Measurements from ENCODE around the gene GPR152.
A peak's percentile ranks its signal among the peaks of the same experiment; 100 is the strongest.
"Not testable (repeated sequence)": the region's sequence is repeated elsewhere in the genome, so short reads cannot be mapped to it uniquely, and the experiment has no call there.

GPR152 gene

DNA sequence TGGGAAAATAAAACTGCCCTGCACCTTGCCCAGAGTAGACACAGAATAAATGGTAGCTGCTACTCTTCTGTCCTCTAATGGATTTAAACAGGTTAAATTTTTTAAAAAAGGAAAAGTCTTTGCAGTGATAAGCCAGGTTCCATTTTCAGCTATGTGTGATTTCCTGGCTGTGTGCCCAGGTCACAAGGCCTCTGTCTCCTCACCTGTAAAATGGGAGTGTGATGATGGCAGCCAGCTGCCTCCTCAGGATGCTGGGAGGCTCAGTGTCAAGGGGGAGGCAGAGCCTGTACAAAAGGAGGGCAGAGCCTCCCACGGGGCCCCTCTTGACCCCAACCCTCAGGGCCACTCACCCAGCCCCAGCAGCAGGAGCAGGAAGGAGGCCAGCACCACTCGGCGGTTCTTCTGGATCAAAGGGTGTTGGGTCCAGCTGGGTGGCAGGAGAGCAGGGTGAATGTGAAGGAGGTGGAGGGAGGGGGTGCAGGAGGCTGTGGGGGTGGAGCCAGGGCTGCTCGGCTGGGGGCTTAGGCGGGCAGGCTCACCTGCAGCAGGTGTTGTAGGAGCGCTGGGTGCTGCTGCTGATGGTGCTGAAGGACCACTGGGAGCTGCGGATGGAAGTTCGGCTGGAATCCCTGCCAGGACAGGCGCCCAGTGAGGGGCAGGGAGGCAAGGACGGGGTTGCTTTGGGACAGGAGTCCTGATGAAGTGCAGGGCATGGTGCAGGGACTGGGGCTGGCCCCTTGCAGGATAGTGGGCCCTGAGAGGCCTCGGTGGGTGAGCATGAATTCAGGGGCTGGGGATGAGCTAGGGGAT is 14.6 kb upstream of the GPR152 start:
- TF ChIP-seq, protein P1, sequence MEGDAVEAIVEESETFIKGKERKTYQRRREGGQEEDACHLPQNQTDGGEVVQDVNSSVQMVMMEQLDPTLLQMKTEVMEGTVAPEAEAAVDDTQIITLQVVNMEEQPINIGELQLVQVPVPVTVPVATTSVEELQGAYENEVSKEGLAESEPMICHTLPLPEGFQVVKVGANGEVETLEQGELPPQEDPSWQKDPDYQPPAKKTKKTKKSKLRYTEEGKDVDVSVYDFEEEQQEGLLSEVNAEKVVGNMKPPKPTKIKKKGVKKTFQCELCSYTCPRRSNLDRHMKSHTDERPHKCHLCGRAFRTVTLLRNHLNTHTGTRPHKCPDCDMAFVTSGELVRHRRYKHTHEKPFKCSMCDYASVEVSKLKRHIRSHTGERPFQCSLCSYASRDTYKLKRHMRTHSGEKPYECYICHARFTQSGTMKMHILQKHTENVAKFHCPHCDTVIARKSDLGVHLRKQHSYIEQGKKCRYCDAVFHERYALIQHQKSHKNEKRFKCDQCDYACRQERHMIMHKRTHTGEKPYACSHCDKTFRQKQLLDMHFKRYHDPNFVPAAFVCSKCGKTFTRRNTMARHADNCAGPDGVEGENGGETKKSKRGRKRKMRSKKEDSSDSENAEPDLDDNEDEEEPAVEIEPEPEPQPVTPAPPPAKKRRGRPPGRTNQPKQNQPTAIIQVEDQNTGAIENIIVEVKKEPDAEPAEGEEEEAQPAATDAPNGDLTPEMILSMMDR (IDR thresholded peaks at IDR 0.05; ENCODE audit: insufficient read depth, low read length, poor library complexity, severe bottlenecking): no peak
- H3K36me3 ChIP-seq (ENCODE audit: control insufficient read depth, insufficient read depth, low read length): no peaks in the 10 kb centered on the region; the same call in none of the 2 replicates
- no peak overlapping the region for H3K4me3 ChIP-seq (replicated peaks; ENCODE audit: low read depth, low read length)
- no peaks in the 10 kb centered on the region for H3K27me3 ChIP-seq (replicated peaks; ENCODE audit: control insufficient read depth, insufficient read depth, low read length)
- peak; percentile 12 for DNase-seq (ENCODE audit: extremely low read depth, insufficient read length)

DNA sequence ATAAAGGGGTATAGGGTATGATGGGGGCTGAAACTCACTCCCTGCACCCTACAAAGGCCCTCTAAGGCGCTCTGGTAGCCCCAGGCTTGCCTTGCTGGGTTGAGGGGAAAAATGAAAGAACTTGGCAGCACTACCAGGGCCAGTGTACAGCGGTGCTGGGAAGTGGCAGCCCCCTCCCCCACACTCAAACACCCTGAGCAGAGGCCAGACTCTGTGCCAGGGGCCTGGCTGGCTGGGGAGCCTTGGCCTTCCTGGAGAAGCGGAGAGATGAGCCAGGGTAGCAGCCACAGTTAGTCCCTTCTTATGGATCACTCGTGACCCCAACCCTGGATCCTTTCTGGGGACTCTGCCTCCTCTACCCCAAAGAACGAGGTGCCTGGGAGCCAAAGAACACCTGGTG is 13.8 kb upstream of the GPR152 start:
- TF ChIP-seq, protein P1 (IDR thresholded peaks at IDR 0.05; ENCODE audit: insufficient read depth, low read length, poor library complexity, severe bottlenecking): no peak
- H3K36me3 ChIP-seq (ENCODE audit: control insufficient read depth, insufficient read depth, low read length): no peaks in the 10 kb centered on the region; the same call in none of the 2 replicates
- no peak for DNase-seq (ENCODE audit: extremely low read depth, insufficient read length)
- no peaks in the 10 kb centered on the region for H3K27me3 ChIP-seq (replicated peaks; ENCODE audit: control insufficient read depth, insufficient read depth, low read length)
- no peak overlapping the region for H3K4me3 ChIP-seq (replicated peaks; ENCODE audit: low read depth, low read length)

DNA sequence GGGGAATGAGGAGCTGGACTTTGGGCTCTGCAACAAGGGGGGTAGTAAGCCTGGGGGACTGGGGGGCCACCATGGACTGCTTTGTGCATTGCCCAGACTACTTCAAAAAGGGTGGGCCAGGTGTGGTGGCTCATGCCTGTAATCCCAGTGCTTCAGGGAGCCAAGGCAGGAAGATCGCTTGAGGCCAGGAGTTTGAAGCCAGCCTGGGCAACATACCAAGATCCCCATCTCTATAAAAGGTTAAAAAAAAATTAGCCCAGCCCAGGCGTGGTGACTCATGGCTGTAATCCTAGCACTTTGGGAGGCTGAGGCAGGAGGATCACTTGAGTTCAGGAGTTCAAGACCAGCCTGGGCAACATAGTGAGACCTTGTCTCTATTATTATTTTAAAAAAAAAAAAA is 13.0 kb upstream of the GPR152 start:
- H3K27me3 ChIP-seq (replicated peaks; ENCODE audit: control insufficient read depth, insufficient read depth, low read length); DNase-seq (ENCODE audit: extremely low read depth, insufficient read length); H3K36me3 ChIP-seq (ENCODE audit: control insufficient read depth, insufficient read depth, low read length): not testable (repeated sequence)
- peak overlapping the region; percentile 93 for H3K4me3 ChIP-seq (replicated peaks; ENCODE audit: low read depth, low read length)

DNA sequence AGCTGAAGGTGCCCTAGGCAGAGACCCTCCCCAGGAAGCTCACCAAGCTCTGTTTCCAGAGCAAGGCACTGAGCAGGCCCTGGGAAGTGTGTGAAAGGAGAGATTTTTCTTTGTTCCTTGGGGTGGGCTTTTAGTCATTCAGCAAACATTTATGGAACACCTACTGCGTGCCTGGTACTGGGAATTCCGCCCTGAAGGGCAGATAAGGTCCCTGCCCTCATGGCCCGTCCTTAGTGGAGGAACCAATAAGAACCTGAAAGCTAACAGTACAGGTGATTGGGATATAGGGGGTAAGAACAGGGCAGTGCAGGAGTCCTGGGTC is 12.6 kb upstream of the GPR152 start:
- no peaks in the 10 kb centered on the region for H3K27me3 ChIP-seq (replicated peaks; ENCODE audit: control insufficient read depth, insufficient read depth, low read length)
- no peak for DNase-seq (ENCODE audit: extremely low read depth, insufficient read length)
- TF ChIP-seq, protein P1 (IDR thresholded peaks at IDR 0.05; ENCODE audit: insufficient read depth, low read length, poor library complexity, severe bottlenecking): no peak
- peak overlapping the region; percentile 93 for H3K4me3 ChIP-seq (replicated peaks; ENCODE audit: low read depth, low read length)
- H3K36me3 ChIP-seq (ENCODE audit: control insufficient read depth, insufficient read depth, low read length): no peaks in the 10 kb centered on the region; the same call in none of the 2 replicates

DNA sequence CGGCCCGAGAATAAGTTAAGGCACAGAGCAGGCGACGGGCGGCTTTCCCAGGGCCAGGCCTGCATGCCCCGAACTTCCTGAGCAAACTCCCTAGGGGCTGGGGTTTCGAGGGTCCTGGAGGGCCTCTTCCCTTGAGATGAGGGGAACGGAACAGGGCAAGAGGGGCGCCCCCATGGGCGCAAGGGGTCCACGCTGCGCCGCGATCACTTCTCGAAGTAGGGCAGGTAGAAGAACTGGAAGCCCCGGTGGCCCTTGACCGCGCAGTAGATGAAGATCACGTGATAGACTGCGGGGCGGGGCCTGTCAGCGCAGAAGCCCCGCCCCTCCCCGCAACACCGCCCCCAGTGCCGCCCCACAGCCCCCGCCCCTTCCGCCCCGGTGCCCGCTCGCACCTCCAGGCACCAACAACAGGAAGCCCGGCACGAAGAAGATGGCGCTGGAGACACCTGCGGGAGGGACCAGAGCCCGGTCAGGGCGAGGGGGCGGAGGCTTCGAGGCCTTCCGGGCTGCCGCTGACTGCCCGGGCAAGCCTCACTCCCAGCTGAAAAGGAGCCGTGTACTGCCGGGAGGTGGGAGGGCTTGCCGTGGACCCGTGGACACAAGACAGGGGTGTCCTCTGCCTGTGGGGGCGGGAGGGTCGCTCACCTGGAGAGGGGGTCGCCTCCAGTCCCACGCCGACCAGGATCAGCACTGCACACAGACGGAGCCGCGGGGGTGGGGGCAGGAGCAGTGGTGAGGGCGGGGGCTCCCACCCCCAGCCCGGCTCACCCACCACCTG is 12.1 kb upstream of the GPR152 start:
- Histone ChIP-seq H3K4me3 (replicated peaks; ENCODE audit: low read depth, low read length) (peak overlapping the region; percentile 93), H3K36me3 (ENCODE audit: control insufficient read depth, insufficient read depth, low read length) (no peaks in the 10 kb centered on the region; the same call in none of the 2 replicates), H3K27me3 (replicated peaks; ENCODE audit: control insufficient read depth, insufficient read depth, low read length) (no peaks in the 10 kb centered on the region)
- DNase-seq (ENCODE audit: extremely low read depth, insufficient read length): peak; percentile 92
- TF ChIP-seq, protein P1 (IDR thresholded peaks at IDR 0.05; ENCODE audit: insufficient read depth, low read length, poor library complexity, severe bottlenecking): no peak
